HG02970 (cell line): ENCODE data around the gene APOBEC3B.
"Not testable (repeated sequence)": the region's sequence is repeated elsewhere in the genome, so short reads cannot be mapped to it uniquely, and the experiment has no call there.

Experiments
- ATAC-seq: cut with Tn5 transposase; IDR thresholded peaks from one replicate; pipeline ENCODE4 v1.9.1; 2021; ENCODE audit warnings: mild to moderate bottlenecking, moderate library complexity, moderate number of reproducible peaks; ENCODE audit not compliant: unreplicated experiment, low FRiP score

Gene APOBEC3B

DNA sequence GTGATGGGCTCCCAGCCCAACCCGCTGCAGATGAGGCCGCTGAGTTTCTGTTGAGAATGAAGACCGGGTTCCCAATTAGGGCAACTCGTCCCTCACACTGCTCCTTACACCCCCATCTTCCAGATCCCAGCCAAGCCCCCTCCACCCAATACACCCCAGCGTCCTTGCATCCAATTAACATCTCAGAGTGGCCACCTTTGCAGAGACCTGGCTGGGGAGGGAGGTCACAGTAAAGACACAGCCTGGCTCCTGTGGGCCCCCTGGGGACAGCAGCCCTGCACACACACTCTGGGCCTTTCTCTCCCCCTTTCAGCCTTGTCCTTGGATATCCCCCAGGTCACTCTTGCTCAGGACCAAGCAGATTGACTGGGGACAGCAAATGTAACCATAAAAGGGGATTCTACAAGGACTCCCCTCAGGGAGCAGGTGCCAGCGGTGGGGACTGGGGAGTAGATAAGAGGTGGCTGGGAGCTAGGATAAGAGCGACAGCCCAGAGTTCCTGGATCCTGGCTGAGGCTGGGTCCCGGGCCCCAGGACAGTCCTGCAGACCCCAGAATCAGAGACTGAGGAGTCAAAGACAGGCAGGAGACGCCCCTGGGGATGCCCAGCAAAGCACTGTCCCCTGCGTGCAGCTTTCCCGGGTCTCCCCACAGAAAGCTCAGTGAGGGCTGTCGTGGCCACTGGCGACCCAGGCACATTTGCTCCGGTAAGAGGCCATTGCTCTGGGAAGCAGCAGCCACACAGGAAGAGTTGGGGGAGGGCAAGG lies 16.4 kb upstream of the APOBEC3B start:
- ATAC-seq, result no peak

DNA sequence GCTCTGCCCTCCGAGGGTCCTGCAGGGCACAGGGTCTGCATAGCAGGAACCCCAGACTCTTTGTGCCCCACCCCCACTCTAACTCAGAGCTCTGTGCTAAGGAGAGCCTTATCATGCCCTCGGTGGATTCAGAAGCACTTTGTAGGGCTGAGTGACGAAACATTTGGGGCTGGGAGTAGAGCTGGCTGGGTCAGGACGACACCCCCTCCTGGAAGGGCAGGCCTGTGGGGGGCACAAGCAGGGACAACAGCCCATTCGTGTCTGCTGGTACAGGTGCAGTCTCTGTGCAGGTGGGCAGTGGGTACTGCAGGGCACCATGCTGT lies 15.8 kb upstream of the APOBEC3B start:
- no peak for ATAC-seq

- ATAC-seq, result no peak
Measured at GRCh38 chr22:38966942-38967341, 15.2 kb upstream of the APOBEC3B start.

GRCh38 chr22:38967451-38968450 lies 14.4 kb upstream of the APOBEC3B start:
- no peak for ATAC-seq

DNA sequence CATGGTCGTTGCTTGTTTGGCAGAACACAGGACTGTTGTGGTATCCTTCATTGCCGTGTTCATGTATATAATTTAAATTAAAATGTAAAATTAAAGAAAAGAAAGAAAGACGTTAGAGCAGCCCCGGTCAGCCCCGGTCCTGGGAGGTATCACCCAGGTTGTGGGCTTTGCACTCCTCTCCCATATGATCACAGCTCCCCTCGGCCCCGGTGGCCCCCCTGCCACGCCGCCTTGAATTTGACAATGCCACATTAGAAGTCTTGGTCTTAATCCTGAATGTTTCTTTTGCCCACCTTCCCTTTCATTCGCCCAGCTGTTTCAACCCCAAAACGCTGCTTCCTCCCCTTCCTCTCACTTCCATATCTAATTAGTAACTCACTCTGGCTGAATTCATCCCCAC lies 13.3 kb upstream of the APOBEC3B start:
- ATAC-seq, result no peak

DNA sequence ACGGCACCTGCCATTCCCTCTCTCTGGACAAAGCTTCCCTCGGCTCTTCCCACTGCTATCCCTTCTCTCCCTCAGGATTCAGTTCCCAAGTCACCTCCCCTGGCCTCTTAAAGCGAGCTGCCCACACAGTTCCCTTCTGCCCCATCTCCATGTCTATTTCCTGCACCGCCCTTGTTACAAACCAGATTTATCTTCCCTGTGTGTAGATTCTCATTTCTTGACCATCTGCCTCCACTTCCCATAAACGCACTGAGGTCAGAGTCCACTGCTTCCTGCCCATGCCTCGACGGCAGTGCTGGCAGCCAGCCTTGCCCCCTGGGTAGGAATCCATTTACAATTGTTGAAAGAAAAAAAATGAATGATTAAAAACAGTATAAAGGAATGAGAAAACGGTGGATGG lies 11.6 kb upstream of the APOBEC3B start:
- no peak for ATAC-seq

- no peak for ATAC-seq
Measured at GRCh38 chr22:38971202-38971601, 10.9 kb upstream of the APOBEC3B start.

DNA sequence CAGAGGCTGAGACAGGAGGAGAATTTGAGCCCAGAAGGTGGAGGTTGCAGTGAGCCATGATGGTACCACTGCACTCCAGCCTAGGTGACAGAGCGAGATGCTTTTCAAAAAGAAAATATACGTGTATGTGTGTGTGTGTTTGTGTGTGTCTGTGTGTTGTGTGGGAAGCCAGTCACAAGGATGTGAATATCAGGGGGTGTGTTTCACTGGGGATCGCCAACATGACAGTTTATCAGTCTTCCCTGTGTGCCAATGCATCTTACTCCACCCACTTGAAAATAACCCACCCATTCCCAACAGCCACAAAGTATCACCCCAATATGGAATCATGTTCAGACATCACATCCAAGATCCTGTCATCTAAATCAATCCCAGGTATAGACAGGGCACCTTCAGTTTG lies 10.4 kb upstream of the APOBEC3B start:
- ATAC-seq, result no peak

DNA sequence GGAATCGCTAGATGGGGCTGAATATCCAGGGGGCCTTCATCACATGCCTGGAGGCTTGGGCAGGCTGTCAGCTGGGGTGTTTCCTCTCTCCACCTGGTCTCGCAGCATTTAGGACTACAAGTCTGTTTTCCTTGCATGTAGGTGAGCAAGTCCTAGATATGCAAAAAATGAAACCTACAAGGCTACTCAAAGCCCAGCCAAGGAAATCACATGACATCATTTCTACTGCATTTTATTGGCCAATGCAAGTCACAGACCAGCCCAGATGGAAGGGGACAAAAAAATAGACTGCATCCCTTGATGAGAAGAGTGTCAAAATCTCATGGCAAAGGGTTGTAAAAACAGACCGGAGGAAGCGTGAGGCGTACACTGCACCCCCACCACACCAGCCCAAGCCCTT lies 9.6 kb upstream of the APOBEC3B start:
- no peak for ATAC-seq

DNA sequence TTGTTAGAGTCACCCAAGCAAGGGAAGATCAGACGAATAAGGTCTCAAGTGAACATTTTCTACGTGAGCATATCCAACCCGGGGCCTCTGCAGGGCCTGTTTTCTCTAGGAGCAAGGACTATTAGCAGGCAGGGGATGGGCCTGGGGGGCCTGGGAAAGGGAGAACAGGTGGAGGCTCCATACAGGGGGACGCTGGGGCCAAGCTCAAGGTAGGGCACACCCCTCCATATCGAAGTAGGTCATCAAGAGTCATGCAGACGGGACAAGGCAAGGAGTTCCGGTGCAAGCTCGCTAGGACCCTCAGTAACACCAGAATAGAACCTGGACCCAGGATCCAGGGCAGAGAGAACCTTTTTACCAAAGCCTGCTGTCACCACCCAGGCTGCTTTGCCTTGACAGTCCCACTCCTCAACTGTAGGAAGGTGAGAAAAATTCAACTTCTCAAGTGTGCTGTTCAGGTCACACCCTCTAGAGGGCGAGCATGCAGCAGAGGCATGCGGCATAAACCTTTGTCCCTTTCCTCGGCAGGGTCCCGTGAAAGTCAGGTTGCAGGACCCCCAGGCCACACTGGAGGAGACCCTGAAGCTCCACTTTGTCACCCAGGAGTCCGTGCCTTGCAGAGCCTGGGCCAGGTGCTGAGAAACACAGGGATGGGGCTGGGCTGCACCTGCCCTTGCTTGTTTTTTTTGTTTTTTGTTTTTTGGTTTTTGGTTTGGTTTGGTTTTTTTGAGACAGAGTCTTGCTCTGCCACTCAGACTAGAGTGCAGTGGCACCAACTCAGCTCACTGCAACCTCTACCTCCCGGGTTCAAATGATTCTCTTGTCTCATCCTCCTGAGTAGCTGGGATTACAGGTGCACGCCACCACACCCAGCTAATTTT lies 8.6 kb upstream of the APOBEC3B start:
- no peak for ATAC-seq

DNA sequence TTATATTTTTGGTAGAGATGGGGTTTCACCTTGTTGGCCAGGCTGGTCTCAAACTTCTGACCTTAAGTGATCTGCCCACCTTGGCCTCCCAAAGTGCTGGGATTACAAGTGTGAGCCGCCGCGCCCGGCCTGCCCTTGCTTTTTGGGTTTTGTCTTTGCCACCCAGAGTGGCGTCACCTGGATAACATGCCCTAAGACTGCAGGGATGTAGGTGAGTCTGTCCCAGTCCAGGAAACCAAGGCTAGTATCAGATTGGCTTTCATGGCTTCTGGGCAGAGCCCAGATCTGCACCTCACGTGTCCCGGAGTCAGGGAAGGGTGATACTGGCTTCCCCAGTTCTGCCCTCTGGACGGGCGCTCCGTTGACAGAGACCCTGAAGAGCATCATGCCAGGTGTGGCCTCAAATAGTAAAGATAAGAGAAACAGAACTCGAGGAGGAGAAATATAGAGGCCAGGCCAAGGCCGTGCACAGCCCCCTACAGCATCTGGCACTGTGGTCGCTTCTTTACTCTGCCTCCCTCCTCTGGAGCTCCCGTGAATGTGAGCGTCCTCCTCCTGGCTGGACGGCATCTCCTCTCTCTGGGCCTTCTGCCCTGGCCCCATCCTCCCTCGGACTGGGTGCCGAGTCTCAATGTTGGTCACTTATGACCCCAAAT lies 7.8 kb upstream of the APOBEC3B start:
- no peak for ATAC-seq

DNA sequence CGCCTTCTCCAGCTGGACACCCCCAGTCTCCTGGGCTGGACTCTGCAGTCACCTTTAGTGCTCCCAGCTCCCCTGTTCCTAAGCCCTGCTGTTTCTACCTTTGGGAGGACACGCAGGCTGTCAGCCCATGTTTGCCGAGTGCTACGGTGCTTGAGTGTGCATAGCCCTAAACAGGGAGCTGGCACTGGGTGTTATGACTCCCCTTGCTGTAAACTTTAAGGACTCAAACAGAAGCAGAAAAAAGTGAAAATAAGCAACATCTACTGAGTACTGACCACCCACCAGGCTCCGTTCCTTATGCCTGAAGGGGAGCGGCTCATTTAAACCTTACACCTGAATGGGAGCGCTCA lies 7.3 kb upstream of the APOBEC3B start:
- ATAC-seq, result no peak

DNA sequence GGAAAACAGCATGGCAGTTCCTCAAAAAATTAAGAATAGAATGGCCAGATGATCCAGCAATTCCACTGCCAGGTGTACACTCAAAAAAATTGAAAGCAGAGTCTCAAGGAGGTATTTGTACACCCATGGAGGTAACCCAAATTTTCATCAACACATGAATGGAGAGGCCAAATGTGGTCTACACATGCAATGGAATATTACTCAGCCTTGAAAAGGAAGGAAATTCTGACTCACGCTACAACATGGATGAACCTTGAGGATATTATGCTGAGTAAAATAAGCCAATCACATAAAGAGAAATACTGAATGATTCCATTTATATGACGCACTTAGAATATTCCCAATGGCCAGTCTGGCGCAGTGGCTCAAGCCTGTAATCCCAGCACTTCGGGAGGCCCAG lies 4.9 kb upstream of the APOBEC3B start:
- ATAC-seq, result not testable (repeated sequence)

DNA sequence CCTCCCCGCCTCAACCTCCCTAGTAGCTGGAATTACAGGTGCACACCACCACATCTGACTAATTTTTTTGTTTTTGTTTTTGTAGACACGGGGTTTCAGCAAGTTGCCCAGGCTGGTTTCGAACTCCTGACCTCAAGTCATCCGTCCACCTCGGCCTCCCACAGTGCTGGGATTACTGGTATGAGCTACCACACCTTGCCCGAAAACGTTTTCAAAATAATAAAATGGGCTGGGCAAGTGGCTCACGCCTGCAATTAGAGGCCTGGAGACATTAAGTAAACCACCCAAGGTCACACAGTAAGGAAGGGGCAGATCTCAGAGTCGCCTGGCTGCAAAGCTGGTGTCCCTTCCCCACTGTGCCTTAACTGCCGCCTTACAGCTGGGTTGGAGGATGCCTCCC lies 1.6 kb upstream of the APOBEC3B start:
- not testable (repeated sequence) for ATAC-seq

- ATAC-seq, result no peak
Measured at GRCh38 chr22:38981005-38981991, 849 bp upstream of the APOBEC3B start.

GRCh38 chr22:38984224-38984623 lies 2.1 kb downstream of the APOBEC3B start:
- no peak for ATAC-seq

DNA sequence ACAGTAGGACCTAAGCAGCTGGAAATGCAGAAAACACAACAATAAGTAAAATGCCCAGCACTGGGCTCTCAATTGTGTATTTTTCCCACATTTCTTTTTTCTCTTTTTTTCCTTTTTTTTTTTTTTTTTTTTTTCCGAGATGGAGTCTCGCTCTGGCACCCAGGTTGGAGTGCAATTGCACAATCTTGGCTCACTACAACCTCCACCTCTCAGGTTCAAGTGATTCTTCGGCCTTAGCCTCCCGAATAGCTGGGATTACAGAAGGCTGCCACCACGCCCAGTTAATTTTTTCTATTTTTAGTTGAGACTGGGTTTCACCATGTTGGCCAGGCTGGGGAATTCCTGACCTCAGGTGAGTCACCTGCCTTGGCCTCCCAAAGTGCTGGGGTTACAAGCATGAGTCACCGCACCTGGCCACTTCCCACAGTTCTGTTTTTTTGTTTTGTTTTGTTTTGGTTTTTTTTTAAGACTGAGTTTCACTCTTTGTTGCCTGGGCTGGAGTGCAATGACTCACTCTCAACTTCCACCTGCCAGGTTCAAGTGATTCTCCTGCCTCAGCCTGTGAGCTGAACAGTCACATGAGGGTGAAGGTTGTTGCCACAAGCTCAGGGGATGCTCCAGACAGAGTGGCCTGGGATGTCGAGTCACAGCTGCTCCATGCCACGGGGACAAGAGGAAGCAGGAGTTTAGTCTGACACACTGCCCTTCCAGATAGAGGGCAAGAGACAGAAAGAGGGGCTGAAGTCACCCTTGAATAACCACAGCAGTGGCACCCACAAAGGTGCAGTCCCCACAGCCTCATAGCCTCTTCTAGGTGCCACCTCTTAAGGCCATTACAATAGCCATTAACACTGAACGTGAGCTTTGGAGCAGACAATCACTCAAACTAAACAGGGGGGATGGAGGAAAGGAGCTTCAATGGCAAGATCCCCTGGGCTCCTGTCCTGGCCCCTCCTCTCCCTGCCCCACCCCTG lies 2.9 kb downstream of the APOBEC3B start:
- ATAC-seq, result peak; percentile 65

GRCh38 chr22:38986629-38987028 lies 4.5 kb downstream of the APOBEC3B start:
- no peak for ATAC-seq
